HuH-7.5 (cell line): ENCODE measurements around the gene MSH3.
"Not testable (repeated sequence)": the region's sequence is repeated elsewhere in the genome, so short reads cannot be mapped to it uniquely, and the experiment has no call there.

Source experiments
- DNase-seq: peaks from one replicate; pipeline ENCODE4 v3.0.0; 2011; ENCODE audit warnings: low spot score

The MSH3 gene

DNA sequence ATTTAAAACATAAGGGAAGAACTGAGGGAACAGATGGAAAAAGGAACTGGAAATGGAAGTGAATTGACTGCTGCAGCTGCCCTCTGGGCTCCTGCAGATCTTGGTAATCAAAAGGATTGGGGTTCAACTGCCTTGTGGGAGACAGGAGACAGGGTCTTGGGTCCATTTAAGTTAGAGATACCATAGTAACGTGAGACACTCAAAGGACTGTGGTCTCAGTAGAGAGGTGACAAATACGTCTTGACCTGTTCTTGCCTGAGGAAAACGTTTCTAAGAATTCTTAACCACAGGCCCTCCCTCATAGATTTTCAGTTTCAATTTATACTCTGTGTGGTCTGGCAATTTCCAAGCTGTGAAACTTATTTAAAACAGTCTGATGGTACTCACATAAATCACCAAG lies 101.2 kb downstream of the MSH3 start:
- no peak for DNase-seq

DNA sequence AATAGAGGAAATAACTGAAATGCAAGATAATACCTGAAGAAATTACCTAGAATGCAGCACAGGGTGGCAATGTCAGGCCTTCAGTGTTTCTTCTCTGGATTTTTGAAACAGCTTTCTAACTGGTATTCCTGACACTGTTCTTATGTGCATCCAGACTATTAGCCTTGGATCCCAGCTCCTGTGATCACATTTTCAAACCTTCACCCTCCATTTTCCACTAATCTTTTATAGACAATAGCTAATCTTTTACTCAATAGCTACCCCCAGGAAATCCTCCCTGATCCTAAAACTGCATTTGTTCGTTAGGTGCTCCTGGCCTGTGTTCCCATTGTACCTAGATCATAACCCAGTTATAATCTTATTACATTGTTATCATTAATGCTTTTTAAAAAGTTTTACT lies 101.8 kb downstream of the MSH3 start:
- no peak for DNase-seq

DNA sequence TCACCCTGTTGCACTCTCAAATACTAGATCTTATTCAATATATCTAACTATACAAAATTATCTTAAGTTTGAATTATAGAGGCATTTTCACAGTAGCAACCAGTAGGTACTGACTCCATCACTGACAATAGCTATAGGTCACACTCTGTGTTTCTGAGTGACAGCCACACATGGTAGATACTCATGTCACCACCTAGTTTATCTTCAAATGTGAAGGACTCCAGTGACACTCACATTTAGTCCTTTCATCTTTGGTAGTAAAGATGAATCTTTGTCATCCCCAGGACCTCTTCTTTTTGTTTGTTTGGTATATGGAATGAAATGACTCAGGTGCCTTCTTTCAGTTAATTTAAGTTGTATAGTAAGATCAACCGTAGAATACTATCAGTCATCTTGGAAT lies 102.8 kb downstream of the MSH3 start:
- no peak for DNase-seq

DNA sequence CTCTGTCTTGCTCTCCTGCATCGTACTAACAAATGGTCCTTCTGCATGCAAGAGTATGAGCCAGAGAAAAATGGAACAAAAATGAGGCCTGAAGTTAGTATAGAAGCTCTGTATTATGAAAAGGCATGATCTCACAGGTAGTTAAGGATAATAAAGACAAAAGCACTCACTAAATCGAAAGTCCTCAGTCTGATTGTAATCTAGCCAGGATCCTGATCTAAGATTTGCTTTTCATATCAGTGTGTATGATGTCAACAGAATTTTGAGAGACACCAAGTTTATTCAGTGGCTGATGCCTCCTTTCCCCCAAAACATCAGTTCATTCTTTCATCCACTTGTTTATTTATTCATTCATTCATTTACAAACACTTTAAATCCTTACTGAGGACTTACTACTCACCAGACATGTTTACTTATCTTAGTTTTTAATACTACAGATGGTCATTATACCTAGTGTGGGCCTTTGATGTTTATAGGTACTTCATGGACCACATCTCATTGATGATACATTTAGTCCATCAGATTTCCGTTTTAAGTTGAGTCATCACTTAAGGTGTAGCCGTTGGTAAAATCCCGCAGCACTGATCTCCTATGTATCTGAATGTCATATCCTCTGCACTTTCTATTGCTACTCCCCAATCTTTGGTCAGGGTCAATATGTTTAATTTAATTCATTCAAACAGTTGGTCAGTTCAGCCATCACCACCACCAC lies 105.6 kb downstream of the MSH3 start:
- DNase-seq: no peak

DNA sequence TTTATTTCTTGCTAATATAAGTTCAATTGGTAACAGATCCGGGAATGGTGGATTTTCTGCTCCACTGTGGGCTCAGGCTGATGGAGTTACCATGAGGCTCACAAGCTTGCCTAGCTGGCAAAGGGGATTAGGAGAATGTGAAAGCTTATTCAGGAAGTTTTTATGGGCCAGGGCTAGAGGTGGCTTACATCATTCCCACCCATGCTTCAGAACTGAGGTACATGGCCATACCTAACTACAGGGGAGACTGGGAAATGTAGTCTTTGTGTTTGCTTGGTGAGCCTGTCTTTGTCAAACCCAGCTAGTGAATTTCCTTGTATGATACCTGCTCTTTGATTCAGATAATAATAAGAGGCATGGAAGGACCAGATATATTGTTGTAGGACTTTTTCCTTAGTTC lies 106.2 kb downstream of the MSH3 start:
- DNase-seq: no peak

DNA sequence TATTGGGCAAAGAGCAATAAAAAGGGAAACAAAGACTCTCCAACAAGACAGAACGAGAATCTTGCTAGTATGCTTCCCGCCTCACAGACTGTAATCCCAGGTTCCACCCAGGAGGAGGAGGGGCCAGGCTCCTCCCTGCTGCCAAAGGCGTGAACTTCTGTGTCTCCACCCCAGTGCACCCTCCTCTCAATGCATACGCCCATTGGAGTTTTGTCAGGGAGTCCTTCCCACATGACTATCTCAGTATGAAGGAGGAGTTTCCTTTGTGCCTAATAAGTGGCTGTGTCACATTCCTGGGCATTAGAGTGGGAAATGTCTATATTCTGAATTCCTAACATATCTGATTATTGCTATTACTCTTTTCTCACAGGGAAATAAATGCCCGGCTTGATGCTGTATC lies 106.7 kb downstream of the MSH3 start:
- DNase-seq: no peak

DNA sequence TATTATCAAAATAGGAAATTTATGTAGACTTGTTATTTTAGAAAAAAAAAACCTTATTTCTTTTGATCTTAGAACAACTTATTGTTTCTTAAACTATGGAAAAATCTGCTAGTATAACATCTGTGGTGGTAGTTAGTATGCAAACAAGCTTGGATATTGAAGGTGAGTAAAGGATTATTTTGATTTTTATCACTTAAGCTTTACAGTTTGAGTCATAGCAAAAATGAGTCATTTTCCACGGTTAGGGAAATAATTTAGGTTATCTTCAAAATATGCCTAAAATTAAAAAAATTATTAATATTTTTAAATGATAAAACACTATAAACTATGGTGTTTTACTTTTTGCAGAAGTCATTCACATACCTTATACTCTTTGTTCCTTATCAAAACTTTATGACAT lies 107.5 kb downstream of the MSH3 start:
- no peak for DNase-seq

DNA sequence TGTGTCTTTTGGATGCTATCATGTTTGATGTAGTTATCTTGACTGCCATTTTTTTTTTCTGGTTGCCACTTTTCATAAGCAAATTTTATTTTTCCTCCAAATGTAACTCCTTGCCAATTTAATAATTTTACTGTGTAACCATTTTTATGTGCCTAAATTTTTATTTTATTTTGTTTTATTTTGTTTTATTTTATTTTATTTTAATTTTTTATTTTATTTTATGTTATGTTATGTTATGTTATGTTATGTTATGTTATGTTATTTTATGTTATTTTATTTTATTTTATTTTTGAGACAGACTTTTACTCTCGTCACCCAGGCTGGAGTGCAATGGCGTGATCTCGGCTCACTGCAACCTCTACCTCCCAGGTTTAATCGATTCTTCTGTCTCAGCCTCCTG lies 108.1 kb downstream of the MSH3 start:
- DNase-seq: no peak

DNA sequence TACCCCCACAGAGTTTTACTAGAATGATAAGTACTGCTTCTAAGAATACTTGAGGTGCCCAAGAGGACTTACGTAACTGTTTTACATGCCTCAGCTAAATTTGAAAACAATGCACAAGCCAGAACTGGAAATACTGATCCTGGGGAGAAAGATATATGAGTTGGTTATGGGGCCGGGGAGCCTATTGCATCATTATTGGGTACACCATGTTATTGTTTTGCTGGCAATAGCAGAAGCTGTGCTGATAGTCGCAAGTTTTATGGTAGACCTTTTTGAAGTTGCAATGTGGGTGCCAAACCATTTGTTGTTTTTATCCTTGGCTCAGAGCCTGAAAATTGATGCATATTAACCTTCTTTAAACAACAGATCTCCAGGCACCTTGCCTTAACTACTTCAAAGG lies 108.8 kb downstream of the MSH3 start:
- no peak for DNase-seq

DNA sequence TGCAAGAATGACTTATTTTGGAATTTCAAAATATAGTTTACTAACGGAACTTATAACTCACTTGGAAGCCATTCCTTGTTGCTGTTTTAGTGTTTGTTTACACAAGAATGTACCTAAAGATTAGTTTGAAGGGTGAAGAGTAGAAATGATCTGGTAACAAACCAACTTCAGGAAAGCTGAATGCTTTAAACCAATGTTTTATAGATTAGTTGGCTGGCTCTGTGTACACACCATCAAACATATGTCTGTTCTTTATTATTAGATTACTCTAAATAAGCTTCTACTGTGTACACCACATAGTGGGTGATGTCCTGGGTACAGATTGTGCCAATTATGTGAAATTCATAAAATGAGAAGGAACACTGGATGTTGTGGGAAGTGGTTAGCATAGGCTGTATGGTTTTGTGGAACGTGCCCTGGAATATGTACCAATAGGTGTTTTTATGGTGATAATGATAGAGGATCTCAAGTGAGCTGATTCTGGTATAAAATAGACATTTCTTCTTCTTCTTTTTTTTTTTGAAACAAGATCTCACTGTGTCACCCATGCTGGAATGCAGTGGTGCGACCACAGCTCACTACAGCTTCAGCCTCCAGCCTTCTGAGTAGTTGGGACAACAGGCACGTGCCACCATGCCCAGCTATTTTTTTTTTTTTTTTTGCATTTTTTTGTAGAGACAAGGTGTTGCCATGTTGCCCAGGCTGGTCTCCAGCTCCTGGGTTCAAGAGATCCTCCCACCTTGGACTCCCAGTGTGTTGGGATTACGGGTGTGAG lies 109.6 kb downstream of the MSH3 start:
- no peak for DNase-seq

DNA sequence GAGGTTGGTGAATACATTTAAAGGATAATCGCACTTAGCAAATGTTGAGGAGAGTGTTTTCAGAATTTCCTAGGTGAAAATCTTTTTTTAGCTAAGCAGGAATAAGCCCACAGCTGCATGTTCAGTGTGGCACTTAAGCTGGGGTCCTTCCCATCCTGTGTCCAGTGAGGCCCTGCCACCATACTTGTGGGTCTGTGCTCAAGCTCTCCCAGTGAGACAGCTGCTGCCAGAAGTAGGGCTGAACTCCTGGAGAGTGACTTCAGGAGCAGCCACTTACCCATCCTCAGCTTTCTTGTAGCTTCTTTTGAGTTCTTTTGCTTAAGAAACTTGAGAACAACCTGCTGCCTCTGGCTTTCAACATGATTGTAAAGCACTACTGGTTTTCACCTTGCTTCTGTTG lies 110.3 kb downstream of the MSH3 start:
- DNase-seq: no peak

DNA sequence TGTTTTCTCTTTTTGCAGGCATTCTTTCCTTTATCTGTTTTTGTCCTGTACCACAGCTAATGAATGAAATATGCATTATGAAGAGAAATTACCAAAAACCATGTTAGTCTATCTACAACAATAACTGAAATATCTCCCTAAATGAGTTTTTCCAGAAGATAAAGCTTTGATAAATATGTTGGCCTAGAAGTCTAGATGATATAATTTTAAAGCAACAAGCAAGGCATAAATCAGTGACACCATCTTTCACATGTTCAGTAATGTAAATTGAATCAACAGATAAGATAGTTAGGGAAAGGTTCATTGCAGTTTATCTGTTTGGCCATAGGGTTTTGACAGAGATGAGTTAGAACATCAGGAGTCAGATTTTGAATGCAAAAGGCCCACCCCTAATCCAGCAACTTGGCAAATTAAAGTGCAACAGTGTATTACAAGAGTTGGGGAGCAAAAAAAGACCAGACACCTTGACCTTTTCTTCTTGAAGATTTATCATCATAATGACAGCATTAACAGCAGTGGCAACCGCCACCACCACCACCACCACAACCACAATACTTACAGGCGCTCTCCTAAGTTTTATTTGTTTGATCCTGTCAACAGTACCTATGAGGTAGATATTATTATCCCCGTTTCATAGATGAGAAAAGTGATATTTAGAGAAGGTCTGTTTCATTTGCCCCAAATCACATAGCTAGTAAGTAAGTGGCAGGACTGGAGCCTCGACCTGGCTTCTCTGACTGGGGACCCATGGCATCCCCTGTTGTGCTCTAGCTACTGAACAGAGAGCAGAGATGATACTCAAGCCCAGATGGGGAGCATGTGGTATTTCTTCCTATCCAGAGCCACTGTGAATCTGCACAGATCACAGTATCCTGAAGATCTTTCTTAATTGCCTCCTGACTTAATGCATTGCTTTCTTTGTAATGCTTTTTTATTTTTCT lies 123.2 kb downstream of the MSH3 start:
- DNase-seq: no peak

DNA sequence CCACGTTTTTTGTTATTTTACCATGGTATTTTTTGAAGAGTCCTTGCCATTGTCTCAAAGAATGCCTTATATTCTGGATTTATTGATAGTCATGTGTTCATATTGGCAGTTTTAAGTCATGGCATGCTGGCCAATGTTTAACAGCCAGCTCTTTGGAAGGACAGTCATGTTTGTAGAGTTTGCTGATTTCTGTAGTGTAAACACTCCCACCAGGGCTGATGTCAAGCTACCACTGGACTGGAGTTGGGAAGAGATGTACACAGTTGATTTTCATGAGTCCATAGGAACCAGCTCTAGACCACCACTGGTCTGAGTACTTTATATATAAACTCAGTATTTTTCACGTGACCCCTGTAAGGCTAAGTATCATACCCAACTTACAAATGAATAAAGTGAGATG lies 125.6 kb downstream of the MSH3 start:
- DNase-seq: no peak

DNA sequence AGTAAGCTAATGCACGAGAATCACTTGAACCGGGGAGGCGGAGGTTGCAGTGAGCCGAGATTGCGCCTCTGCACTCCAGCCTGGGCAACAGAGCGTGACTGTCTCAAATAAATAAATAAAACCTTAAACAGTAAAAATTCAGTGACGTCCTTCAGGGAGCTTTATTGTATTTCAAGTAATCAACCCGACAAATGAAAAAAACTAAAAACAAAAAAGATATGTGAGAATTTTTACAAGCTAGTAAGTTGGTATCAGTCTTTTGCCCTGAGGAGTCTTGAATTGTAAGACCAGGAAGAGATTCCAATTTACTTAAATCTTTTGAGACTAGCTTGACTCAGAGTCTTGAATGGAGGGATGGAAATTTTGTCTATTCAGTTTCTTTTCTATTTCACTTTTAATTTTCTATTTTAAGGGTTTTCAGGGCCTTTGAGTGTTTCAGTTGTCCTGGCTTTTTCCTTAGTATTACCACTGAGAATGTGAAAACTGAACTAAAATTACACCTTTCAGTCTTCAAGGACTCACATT lies 126.4 kb downstream of the MSH3 start:
- no peak for DNase-seq

DNA sequence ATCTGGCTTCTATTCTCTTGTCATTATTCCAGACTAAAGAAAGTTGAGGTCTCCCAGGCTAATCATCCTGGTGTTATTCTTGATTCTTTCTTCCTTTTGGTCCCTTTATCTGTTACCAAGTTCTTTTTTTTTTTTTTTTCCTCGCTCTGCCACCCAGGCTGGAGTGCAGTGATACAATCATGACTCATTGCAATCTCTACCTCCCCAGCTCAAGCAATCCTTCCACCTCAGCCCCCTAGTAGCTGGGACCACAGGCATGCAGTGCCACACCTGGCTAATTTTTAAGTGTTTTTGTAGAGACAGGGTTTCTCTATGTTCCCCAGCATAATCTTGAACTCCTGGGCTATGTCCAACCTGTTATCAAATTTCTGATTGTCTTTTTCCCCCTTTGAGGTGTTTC lies 126.9 kb downstream of the MSH3 start:
- no peak for DNase-seq

DNA sequence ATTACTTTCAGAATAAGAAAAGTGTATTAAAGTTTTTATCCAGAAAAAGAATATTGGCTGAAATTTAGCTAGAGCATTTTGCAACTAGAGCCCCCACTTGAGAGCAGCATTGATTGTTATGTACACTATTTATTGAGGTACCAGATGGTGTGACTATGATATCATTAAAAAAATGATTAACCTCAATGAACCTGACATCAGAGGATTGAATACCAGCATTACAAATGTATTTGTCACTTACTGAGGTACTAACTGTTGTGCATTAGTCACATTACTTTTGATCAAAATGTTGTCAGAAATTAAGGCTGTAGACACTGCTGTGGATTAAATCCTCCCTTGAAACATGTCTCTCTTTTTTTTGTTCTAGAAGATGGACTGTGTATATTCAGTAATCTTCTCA lies 128.2 kb downstream of the MSH3 start:
- DNase-seq: no peak

DNA sequence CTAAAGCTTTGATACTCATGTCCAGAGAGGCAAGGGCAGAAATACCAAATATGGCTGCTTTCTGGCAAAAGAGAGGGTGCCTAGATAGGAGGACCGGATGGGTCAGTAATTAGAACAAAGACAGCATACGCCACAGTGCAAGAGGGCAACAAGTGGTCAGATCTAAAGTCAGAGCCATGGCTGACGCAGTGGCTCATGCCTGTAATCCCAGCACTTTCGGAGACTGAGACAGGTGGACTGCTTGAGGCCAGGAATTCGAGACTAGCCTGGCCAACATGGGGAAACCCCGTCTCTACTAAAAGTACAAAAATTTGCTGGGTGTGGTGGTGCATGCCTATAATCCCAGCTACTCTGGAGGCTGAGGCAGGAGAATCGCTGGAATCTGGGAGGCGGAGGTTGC lies 129.3 kb downstream of the MSH3 start:
- not testable (repeated sequence) for DNase-seq

DNA sequence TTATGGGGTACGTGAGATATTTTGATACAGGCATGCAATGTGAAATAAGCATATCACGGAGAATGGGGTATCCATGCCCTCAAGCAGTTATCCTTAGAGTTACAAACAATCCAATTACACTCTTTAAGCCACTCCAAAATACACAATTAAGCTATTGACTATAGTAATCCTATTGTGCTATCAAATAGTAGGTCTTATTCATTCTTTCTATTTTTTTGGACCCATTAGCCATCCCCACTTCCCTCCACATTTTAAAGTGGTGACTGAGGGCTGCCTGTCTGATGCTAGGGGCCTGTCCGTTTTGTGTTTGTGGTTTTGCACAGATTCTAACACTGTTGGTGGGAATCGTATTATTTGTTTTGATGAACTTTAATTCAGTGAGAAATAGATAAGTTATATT lies 130.0 kb downstream of the MSH3 start:
- no peak for DNase-seq

DNA sequence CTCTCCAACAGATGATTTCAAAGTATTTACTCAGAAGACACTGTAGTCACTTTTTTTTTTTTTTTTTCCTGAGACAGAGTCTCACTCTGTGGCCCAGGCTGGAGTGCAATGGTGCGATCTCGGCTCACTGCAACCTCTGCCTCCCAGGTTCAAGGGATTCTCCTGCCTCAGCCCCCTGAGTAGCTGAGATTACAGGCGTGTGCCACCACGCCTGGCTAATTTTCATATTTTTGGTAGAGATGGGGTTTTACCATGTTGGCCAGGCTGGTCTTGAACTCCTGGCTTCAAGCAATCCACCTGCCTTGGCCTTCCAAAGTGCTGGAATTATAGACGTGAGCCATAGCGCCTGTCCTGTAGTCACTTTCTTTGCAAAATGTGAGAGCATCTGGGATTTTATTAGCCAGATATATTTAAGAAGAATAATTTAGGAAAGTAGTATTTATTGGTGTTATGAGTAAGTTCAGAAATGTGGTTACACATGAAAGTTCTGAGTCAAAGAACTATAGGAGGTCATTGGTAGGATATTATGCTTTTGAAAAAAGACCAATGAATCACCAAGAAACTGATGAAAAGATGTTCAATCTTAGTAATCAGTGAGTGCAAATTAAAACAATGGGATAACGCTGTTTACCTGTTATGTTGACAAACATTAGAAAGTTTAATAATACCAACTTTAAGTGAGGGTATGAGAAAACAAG lies 135.0 kb downstream of the MSH3 start:
- not testable (repeated sequence) for DNase-seq

DNA sequence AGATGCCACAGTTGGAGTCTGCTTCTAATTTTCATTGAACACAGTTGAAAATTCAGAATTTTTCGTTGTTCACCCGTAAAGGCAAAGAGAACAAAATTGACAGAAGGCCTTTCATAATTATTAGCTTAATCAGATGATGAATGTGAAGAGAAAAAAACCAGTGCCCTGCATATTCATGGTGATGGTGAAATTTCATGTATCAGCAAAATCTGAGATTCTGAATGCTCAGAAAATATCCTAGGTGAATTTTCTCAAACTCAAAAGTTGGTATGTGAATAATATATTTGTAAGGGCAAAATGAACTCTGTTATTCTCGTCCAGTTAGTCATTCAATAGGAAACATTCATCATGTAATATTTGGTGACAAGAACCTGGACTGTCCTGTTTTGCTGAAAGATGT lies 136.2 kb downstream of the MSH3 start:
- DNase-seq: no peak

DNA sequence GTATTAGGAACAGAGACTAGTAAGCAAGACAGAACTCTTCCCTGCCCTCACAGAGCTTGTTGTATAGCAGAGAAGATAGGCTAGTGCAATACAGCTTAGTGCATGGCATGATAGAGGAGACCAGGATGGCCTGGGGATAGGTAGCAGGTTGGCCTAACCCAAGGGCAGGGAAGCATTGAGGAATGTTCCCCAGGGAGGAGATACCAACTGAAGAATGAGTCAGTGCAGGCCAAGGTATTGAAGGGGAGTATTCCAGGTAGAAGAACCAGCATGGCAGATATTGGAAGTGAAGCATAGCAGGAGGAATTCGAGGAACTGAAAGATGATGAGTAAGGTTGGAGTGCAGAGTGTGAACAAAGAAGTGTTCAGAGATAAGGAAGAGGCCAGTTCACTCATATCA lies 138.9 kb downstream of the MSH3 start:
- DNase-seq: no peak

DNA sequence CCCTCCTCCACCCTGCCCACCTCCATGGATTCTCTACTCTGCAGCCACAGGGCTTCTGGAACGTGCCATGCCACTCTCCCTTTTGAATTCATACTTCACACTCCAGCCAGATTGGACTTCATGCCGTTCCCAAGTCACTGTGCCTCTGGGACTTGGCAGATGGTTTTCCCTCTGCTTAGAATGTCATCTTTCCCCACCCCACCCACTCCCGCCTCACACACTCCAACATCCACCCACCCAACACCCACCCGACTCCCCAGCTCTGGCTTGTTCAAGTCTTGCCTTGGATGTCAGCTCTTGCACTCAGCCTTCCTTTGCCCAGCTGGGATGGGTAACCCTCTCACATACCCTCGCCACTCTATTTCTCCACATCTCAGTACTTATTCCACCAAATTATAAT lies 142.4 kb downstream of the MSH3 start:
- DNase-seq: no peak
